Liver (tissue), 9 donors: ENCODE data around the gene ADCYAP1R1. TPM values are rescaled to one million over a fixed set of nuclear protein-coding genes. Genes with fewer than 3 reads are reported as not detected.

Experiments
- DNase-seq: peaks from one replicate; pipeline ENCODE4 v3.0.0-alpha.2; 2017; ENCODE audit warnings: low spot score
- H3K27ac ChIP-seq, 2 donors: one replicate each; pipeline ENCODE4 v1.7.0; 2013; ENCODE audit warnings: inconsistent platforms in 2 of 2, low read length in 2 of 2, control low read depth in 1 of 2, low read depth in 1 of 2, mild to moderate bottlenecking in 1 of 2
- H3K27me3 ChIP-seq, 4 donors: one replicate each; pipeline versions ENCODE4 v1.6.1 to v1.7.0; 2013; ENCODE audit warnings: low read length in 3 of 4, inconsistent platforms in 1 of 4, mild to moderate bottlenecking in 1 of 4, moderate library complexity in 1 of 4; ENCODE audit not compliant: control insufficient read depth in 4 of 4, insufficient read depth in 4 of 4
- H3K36me3 ChIP-seq, 4 donors: one replicate each; pipeline versions ENCODE4 v1.6.1 to v1.7.0; 2013; ENCODE audit warnings: low read length in 3 of 4, mild to moderate bottlenecking in 3 of 4, low read depth in 1 of 4, moderate library complexity in 1 of 4; ENCODE audit not compliant: control insufficient read depth in 4 of 4, insufficient read depth in 3 of 4
- H3K4me1 ChIP-seq, 4 donors: one replicate each; pipeline versions ENCODE4 v1.6.1 to v1.7.0; 2013; ENCODE audit warnings: low read length in 3 of 4, mild to moderate bottlenecking in 3 of 4, moderate library complexity in 1 of 4; ENCODE audit not compliant: control insufficient read depth in 4 of 4, insufficient read depth in 4 of 4
- H3K4me3 ChIP-seq, 3 donors: one replicate each; pipeline versions ENCODE4 v1.6.1 to v1.7.0; 2013; ENCODE audit warnings: low read length in 3 of 3, control low read depth in 1 of 3, low read depth in 1 of 3, mild to moderate bottlenecking in 1 of 3
- H3K9ac ChIP-seq, 2 donors: one replicate each; pipeline ENCODE4 v1.7.0; 2013; ENCODE audit warnings: low read length in 2 of 2, mild to moderate bottlenecking in 2 of 2, moderate library complexity in 2 of 2, control low read depth in 1 of 2, low read depth in 1 of 2
- H3K9me3 ChIP-seq, 4 donors: one replicate each; pipeline versions ENCODE4 v1.6.1 to v1.7.0; 2013; ENCODE audit warnings: low read length in 3 of 4; ENCODE audit not compliant: control insufficient read depth in 4 of 4
- EGR1 ChIP-seq, 2 donors: IDR thresholded peaks; 2 replicates each; pipeline ENCODE4 v1.6.1; 2016 to 2018; ENCODE audit warnings: antibody characterized with exemption in 2 of 2, low read depth in 2 of 2
- FOXA1 ChIP-seq: IDR thresholded peaks from 2 replicates; pipeline ENCODE4 v1.6.1; 2016; ENCODE audit warnings: antibody characterized with exemption
- FOXA2 ChIP-seq: IDR thresholded peaks from 2 replicates; pipeline ENCODE4 v1.6.1; 2016; ENCODE audit warnings: antibody characterized with exemption
- GABPA ChIP-seq, 2 donors: IDR thresholded peaks in 1 of 2; conservative IDR thresholded peaks in 1 of 2; 2 replicates each; pipeline ENCODE4 v1.6.1; 2016; ENCODE audit warnings: antibody characterized with exemption in 2 of 2, mild to moderate bottlenecking in 1 of 2, moderate library complexity in 1 of 2
- HNF4A ChIP-seq, 2 donors: conservative IDR thresholded peaks; 2 replicates each; pipeline ENCODE4 v1.6.1; 2016; ENCODE audit warnings: antibody characterized with exemption in 2 of 2, mild to moderate bottlenecking in 2 of 2
- HNF4G ChIP-seq: IDR thresholded peaks from 2 replicates; pipeline ENCODE4 v1.6.1; 2016; ENCODE audit warnings: antibody characterized with exemption
- JUND ChIP-seq, 2 donors: IDR thresholded peaks; 2 replicates each; pipeline ENCODE4 v1.6.1; 2016; ENCODE audit warnings: antibody characterized with exemption in 2 of 2
- MAX ChIP-seq: IDR thresholded peaks from 2 replicates; pipeline ENCODE4 v1.6.1; 2016; ENCODE audit warnings: antibody characterized with exemption
- NR2F2 ChIP-seq: IDR thresholded peaks from 2 replicates; pipeline ENCODE4 v1.6.1; 2016; ENCODE audit warnings: antibody characterized with exemption
- RAD21 ChIP-seq, 2 donors: IDR thresholded peaks; 2 replicates each; pipeline ENCODE4 v1.6.1; 2016; ENCODE audit warnings: antibody characterized with exemption in 2 of 2, mild to moderate bottlenecking in 2 of 2
- RXRA ChIP-seq, 2 donors: IDR thresholded peaks; 2 replicates each; pipeline ENCODE4 v1.6.1; 2017 to 2018; ENCODE audit warnings: antibody characterized with exemption in 2 of 2, mild to moderate bottlenecking in 1 of 2
- SP1 ChIP-seq: IDR thresholded peaks from 2 replicates; pipeline ENCODE4 v1.6.1; 2018; ENCODE audit warnings: antibody characterized with exemption, mild to moderate bottlenecking
- TAF1 ChIP-seq: conservative IDR thresholded peaks from 2 replicates; pipeline ENCODE4 v1.6.1; 2016; ENCODE audit warnings: antibody characterized with exemption, mild to moderate bottlenecking
- YY1 ChIP-seq: IDR thresholded peaks from 2 replicates; pipeline ENCODE4 v1.6.1; 2016; ENCODE audit warnings: antibody characterized with exemption, mild to moderate bottlenecking
- WGBS: extraction: QIAGEN DNeasy Blood & Tissue Kit; methylation state at CpG from one replicate; pipeline ENCODE4 v1.1.7; 2013; 5-methylcytosine and 5-hydroxymethylcytosine counted together
- polyA plus RNA-seq, 2 donors: library from polyadenylated mRNA; stranded (reverse) in 1 of 2; unstranded in 1 of 2; fragments of 200-250 nt in 1 of 2; fragments of >200 nt in 1 of 2; fragmentation: Nextera tagmentation in 1 of 2; extraction: Ambion mirVana in 1 of 2; gene quantifications; one replicate each; pipeline versions ENCODE4 v1.2.1 to v1.2.3, GENCODE V29; 2013 to 2015
- total RNA-seq, 2 donors: library from RNA; depleted of rRNA; stranded (reverse); fragments of >200 nt; gene quantifications; one replicate each; pipeline ENCODE4 v1.2.3, GENCODE V29; 2014
- TF ChIP-seq, protein P1 (sequence below): IDR thresholded peaks from 2 replicates; pipeline ENCODE4 v1.6.1; 2016; ENCODE audit warnings: antibody characterized with exemption, mild to moderate bottlenecking
- TF ChIP-seq, protein P2 (sequence below): IDR thresholded peaks from 2 replicates; pipeline ENCODE4 v1.6.1; 2016; ENCODE audit warnings: antibody characterized with exemption
- TF ChIP-seq, protein P3 (sequence below): fragments of 150-350 bp; IDR thresholded peaks from 2 replicates; pipeline ENCODE4 v1.5.1; 2017; ENCODE audit warnings: improper control_type of control experiment, low read depth, low read length; ENCODE audit not compliant: missing input control
- TF ChIP-seq, protein P4 (sequence below): IDR thresholded peaks from 2 replicates; pipeline ENCODE4 v1.6.1; 2016; ENCODE audit warnings: antibody characterized with exemption
- donor health status: healthy.
- donor health status: healthy.
- donor health status: healthy.
- donor health status: healthy.
- donor health status: healthy.

ADCYAP1R1 gene
- total and polyA plus RNA-seq, 4 donors: 0.05 to 0.67 (median 0.12) TPM; not detected in 1

- TF ChIP-seq SP1 (no peak), FOXA2 (no peak), NR2F2 (no peak)
These were observed 82.4 kb downstream of the ADCYAP1R1 start (continued) for GRCh38 chr7:31134246-31135188.

DNA sequence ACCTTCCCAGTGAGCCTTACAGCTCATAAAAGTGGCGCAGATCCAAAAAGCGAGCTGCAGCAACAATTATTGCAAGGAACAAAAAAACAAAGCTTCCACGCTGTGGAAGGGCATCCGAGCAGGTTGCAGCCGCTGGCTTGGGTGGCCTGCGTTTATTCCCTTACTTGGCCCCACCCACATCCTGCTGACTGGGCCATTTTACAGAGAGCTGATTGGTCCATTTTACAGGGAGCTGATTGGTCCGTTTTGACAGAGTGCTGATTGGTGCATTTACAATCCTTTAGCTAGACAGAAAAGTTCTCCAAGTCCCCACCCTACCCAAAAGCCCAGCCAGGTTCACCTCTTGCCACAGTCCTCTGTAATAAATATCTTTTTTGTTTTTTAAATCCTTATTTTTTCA is 85.1 kb downstream of the ADCYAP1R1 start:
- Histone ChIP-seq H3K4me1 (peaks cover 0 to 4% (median 0%) of the 10 kb centered on the region in 4 donors), H3K4me3 (no peak overlapping the region), H3K36me3 (no peaks in the 10 kb centered on the region), H3K27ac (no peak overlapping the region), H3K9me3 (no peaks in the 10 kb centered on the region), H3K27me3 (no peaks in the 10 kb centered on the region), H3K9ac (no peak overlapping the region)
- no peak for DNase-seq
- 88% methylated on average over 7 of the region's 7 CpGs for WGBS
- TF ChIP-seq RXRA (IDR thresholded peaks at IDR 0.05): no peak
- no peak for TF ChIP-seq EGR1 (IDR thresholded peaks at IDR 0.05; ENCODE audit: low read depth in 2 of 2)
- no peak for TF ChIP-seq YY1
- TF ChIP-seq MAX: no peak
- TF ChIP-seq, protein P1, sequence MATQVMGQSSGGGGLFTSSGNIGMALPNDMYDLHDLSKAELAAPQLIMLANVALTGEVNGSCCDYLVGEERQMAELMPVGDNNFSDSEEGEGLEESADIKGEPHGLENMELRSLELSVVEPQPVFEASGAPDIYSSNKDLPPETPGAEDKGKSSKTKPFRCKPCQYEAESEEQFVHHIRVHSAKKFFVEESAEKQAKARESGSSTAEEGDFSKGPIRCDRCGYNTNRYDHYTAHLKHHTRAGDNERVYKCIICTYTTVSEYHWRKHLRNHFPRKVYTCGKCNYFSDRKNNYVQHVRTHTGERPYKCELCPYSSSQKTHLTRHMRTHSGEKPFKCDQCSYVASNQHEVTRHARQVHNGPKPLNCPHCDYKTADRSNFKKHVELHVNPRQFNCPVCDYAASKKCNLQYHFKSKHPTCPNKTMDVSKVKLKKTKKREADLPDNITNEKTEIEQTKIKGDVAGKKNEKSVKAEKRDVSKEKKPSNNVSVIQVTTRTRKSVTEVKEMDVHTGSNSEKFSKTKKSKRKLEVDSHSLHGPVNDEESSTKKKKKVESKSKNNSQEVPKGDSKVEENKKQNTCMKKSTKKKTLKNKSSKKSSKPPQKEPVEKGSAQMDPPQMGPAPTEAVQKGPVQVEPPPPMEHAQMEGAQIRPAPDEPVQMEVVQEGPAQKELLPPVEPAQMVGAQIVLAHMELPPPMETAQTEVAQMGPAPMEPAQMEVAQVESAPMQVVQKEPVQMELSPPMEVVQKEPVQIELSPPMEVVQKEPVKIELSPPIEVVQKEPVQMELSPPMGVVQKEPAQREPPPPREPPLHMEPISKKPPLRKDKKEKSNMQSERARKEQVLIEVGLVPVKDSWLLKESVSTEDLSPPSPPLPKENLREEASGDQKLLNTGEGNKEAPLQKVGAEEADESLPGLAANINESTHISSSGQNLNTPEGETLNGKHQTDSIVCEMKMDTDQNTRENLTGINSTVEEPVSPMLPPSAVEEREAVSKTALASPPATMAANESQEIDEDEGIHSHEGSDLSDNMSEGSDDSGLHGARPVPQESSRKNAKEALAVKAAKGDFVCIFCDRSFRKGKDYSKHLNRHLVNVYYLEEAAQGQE: no peak
- TF ChIP-seq FOXA2: no peak
- TF ChIP-seq SP1: no peak
- no peak for TF ChIP-seq GABPA (IDR thresholded peaks at IDR 0.05 in 1 of 2, conservative IDR thresholded peaks at IDR 0.05 in 1 of 2)
- TF ChIP-seq, protein P2, sequence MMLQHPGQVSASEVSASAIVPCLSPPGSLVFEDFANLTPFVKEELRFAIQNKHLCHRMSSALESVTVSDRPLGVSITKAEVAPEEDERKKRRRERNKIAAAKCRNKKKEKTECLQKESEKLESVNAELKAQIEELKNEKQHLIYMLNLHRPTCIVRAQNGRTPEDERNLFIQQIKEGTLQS: no peak
- no peak for TF ChIP-seq RAD21 (IDR thresholded peaks at IDR 0.05)
- TF ChIP-seq, protein P3, sequence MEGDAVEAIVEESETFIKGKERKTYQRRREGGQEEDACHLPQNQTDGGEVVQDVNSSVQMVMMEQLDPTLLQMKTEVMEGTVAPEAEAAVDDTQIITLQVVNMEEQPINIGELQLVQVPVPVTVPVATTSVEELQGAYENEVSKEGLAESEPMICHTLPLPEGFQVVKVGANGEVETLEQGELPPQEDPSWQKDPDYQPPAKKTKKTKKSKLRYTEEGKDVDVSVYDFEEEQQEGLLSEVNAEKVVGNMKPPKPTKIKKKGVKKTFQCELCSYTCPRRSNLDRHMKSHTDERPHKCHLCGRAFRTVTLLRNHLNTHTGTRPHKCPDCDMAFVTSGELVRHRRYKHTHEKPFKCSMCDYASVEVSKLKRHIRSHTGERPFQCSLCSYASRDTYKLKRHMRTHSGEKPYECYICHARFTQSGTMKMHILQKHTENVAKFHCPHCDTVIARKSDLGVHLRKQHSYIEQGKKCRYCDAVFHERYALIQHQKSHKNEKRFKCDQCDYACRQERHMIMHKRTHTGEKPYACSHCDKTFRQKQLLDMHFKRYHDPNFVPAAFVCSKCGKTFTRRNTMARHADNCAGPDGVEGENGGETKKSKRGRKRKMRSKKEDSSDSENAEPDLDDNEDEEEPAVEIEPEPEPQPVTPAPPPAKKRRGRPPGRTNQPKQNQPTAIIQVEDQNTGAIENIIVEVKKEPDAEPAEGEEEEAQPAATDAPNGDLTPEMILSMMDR: no peak
- TF ChIP-seq TAF1: no peak
- TF ChIP-seq JUND (IDR thresholded peaks at IDR 0.05): no peak
- TF ChIP-seq HNF4G: no peak
- TF ChIP-seq, protein P4, sequence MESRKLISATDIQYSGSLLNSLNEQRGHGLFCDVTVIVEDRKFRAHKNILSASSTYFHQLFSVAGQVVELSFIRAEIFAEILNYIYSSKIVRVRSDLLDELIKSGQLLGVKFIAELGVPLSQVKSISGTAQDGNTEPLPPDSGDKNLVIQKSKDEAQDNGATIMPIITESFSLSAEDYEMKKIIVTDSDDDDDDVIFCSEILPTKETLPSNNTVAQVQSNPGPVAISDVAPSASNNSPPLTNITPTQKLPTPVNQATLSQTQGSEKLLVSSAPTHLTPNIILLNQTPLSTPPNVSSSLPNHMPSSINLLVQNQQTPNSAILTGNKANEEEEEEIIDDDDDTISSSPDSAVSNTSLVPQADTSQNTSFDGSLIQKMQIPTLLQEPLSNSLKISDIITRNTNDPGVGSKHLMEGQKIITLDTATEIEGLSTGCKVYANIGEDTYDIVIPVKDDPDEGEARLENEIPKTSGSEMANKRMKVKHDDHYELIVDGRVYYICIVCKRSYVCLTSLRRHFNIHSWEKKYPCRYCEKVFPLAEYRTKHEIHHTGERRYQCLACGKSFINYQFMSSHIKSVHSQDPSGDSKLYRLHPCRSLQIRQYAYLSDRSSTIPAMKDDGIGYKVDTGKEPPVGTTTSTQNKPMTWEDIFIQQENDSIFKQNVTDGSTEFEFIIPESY: no peak
- TF ChIP-seq FOXA1: no peak
- TF ChIP-seq NR2F2: no peak
- no peak for TF ChIP-seq HNF4A (conservative IDR thresholded peaks at IDR 0.05)
